Gastrocnemius medialis (tissue), 4 donors: ENCODE measurements around the gene KCNK3.

Experiments
- CTCF ChIP-seq, 5 experiments: fragments of 450-650 bp in 3 of 5; fragments of 200-600 bp in 2 of 5; sonication (generic) in 2 of 5; IDR thresholded peaks in 4 of 5; conservative IDR thresholded peaks in 1 of 5; 1 replicate in 4 of 5; 2 replicates in 1 of 5; pipeline ENCODE4 v1.5.1; 2016 to 2019; ENCODE audit warnings: antibody characterized with exemption in 5 of 5, mild to moderate bottlenecking in 3 of 5, moderate library complexity in 3 of 5
- POLR2A ChIP-seq, 2 donors: fragments of 450-650 bp; IDR thresholded peaks; one replicate each; pipeline ENCODE4 v1.6.1; 2017; ENCODE audit warnings: antibody characterized with exemption in 2 of 2, mild to moderate bottlenecking in 2 of 2, moderate library complexity in 2 of 2

GRCh38 chr2:26692897-26693849, 651 bp downstream of the KCNK3 start:
- TF ChIP-seq CTCF (IDR thresholded peaks at IDR 0.05 in 4 of 5, conservative IDR thresholded peaks at IDR 0.05 in 1 of 5) (no peak), POLR2A (IDR thresholded peaks at IDR 0.05) (no peak)
